Measurements from ENCODE around the gene LASP1. TPM values are rescaled to one million over a fixed set of nuclear protein-coding genes. Genes with fewer than 3 reads are reported as not detected.

LASP1 gene
- total and polyA plus RNA-seq, 8 donors = 33.7 to 183 (median 101) TPM

DNA sequence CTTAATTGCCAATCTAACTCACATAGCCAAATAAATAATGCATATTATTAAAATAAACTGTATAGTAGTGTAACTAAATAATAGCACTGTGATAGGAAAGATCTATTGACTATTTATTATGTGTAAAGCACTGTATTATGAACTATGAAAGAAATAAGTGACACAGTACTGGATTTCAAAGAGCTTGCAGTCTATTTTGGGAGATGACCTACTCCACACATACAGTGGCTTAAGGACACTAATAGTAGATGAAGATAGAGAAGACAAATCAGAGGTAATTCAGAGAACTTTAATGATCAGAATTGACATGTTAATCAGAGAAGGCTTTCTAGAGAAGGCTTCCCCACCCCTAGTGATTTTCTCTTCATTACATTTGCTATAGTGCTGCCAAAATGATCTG, 70.1 kb downstream of the LASP1 start:
- TF ChIP-seq POLR2A (IDR thresholded peaks at IDR 0.05) (no peak), CTCF (IDR thresholded peaks at IDR 0.05) (no peak), POLR2AphosphoS5 (IDR thresholded peaks at IDR 0.05) (no peak), EP300 (IDR thresholded peaks at IDR 0.05) (no peak)
- Histone ChIP-seq H3K27ac (no peak overlapping the region), H3K9me3 (no peaks in the 10 kb centered on the region), H3K36me3 (no peaks in the 10 kb centered on the region), H3K4me3 (no peak overlapping the region), H3K4me1 (peaks cover 0 to 13% (median 6%) of the 10 kb centered on the region in 4 donors), H3K27me3 (no peaks in the 10 kb centered on the region)
- intact Hi-C loops (cut with DNase I; ENCODE audit: low total_unique reads) = no loop called here
- DNase-seq = no peak

GRCh38 chr17:38940404-38940803, 70.5 kb downstream of the LASP1 start:
- Histone ChIP-seq H3K9me3 (no peaks in the 10 kb centered on the region), H3K27me3 (no peaks in the 10 kb centered on the region), H3K4me3 (no peak overlapping the region), H3K36me3 (no peaks in the 10 kb centered on the region), H3K4me1 (peaks cover 0 to 13% (median 6%) of the 10 kb centered on the region in 4 donors), H3K27ac (no peak overlapping the region)
- TF ChIP-seq EP300 (IDR thresholded peaks at IDR 0.05) = no peak
- no peak for TF ChIP-seq POLR2AphosphoS5 (IDR thresholded peaks at IDR 0.05)
- TF ChIP-seq CTCF (IDR thresholded peaks at IDR 0.05) = no peak
- TF ChIP-seq POLR2A (IDR thresholded peaks at IDR 0.05) = no peak
- WGBS, 5 donors = 76 to 96% (median 89%) methylated on average over 1 of the region's 1 CpG
- intact Hi-C loops (cut with DNase I; ENCODE audit: low total_unique reads) = no loop called here
- DNase-seq = no peak

DNA sequence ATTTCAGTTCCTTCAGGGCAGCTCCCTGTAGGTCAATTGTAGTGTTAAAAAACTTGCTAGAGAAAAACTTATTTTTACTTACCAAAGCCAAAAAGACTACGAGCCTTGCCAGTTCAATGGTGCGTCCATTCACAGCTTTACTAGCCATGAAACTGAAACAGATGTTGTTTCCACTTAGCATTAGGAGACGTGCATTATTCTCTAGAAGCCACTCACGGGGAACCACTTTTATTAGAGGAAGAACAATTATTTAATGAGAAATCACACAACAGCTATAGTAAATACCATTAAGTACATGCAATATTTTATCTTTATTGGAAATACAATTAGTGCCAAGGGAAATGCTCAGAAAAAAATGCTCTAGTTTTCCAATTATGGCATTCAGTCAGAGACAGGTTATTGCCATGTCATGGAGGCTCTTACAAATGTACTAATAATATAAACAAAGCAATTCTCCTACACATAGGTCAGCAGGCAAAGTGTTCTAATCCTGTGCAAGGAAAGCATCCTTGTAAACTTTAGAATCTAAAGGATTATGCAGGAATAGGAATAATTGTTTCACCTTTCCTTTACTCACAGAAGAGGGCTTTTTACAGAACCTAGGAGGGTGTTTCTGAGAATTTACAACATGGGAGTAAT, 73.0 kb downstream of the LASP1 start:
- intact Hi-C loops (cut with DNase I; ENCODE audit: low total_unique reads) = no loop called here
- Histone ChIP-seq H3K27me3 (no peaks in the 10 kb centered on the region), H3K27ac (no peak overlapping the region), H3K9me3 (no peaks in the 10 kb centered on the region), H3K4me3 (no peak overlapping the region), H3K36me3 (no peaks in the 10 kb centered on the region), H3K4me1 (peaks cover 0 to 13% (median 6%) of the 10 kb centered on the region in 4 donors)
- 32 to 58% (median 46%) methylated on average over 4 of the region's 4 CpGs for WGBS, 5 donors
- TF ChIP-seq POLR2AphosphoS5 (IDR thresholded peaks at IDR 0.05) = no peak
- TF ChIP-seq EP300 (IDR thresholded peaks at IDR 0.05) = no peak
- TF ChIP-seq CTCF (IDR thresholded peaks at IDR 0.05) = no peak
- TF ChIP-seq POLR2A (IDR thresholded peaks at IDR 0.05) = no peak
- DNase-seq = no peak

- intact Hi-C loops (cut with DNase I; ENCODE audit: low total_unique reads) = no loop called here
- Histone ChIP-seq H3K4me3 (no peak overlapping the region), H3K27me3 (no peaks in the 10 kb centered on the region), H3K27ac (no peak overlapping the region), H3K4me1 (peaks cover 0 to 13% (median 6%) of the 10 kb centered on the region in 4 donors), H3K36me3 (no peaks in the 10 kb centered on the region), H3K9me3 (no peaks in the 10 kb centered on the region)
- no peak for DNase-seq
- 48 to 57% (median 55%) methylated on average over 8 of the region's 8 CpGs for WGBS, 5 donors
- no peak for TF ChIP-seq EP300 (IDR thresholded peaks at IDR 0.05)
- TF ChIP-seq POLR2AphosphoS5 (IDR thresholded peaks at IDR 0.05) = no peak
- no peak for TF ChIP-seq CTCF (IDR thresholded peaks at IDR 0.05)
- no peak for TF ChIP-seq POLR2A (IDR thresholded peaks at IDR 0.05)
Measured at GRCh38 chr17:38943607-38944006, 73.7 kb downstream of the LASP1 start.
